ENCODE results near the gene MS4A10. TPM values are rescaled to one million over a fixed set of nuclear protein-coding genes. Genes with fewer than 3 reads are reported as not detected.

MS4A10 gene
- total RNA-seq, 1 donor from 2014 or later, result not detected

- Mint-ChIP-seq H3K27ac (ENCODE audit: unreplicated experiment) (no peak overlapping the region), H3K4me1 (ENCODE audit: low read depth) (no peaks in the 10 kb centered on the region), H3K9me3 (ENCODE audit: low read depth) (no peaks in the 10 kb centered on the region), H3K27me3 (ENCODE audit: low read depth) (peaks cover 28% of the 10 kb centered on the region), H3K36me3 (ENCODE audit: low read depth) (no peaks in the 10 kb centered on the region), H3K4me3 (ENCODE audit: unreplicated experiment) (no peak overlapping the region)
- DNase-seq (ENCODE audit: low spot score), result no peak
- no peak for TF ChIP-seq CTCF (IDR thresholded peaks at IDR 0.05)
Measured at GRCh38 chr11:60766547-60766946, 18.6 kb upstream of the MS4A10 start.

DNA sequence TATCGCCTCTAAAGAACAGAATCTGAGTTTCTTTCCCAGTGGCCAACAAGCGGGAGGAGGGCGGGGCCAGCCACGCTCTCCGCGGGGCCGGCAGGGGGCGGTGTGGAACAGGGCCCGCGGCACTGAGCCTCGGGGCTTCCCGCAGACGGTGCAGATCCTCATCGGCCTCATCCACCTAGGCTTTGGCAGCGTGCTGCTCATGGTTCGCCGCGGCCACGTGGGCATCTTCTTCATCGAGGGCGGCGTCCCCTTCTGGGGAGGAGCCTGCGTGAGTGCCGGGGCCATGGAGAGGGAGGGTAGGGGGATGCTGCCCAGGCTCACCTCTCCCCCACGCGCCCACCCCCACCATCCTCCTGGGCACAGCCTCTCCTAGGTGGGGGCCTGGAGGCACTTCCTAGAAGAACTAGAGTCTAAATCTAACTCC, 17.7 kb upstream of the MS4A10 start:
- Mint-ChIP-seq H3K36me3 (ENCODE audit: low read depth) (no peaks in the 10 kb centered on the region), H3K9me3 (ENCODE audit: low read depth) (no peaks in the 10 kb centered on the region), H3K27me3 (ENCODE audit: low read depth) (peaks cover 29% of the 10 kb centered on the region), H3K27ac (ENCODE audit: unreplicated experiment) (no peak overlapping the region), H3K4me1 (ENCODE audit: low read depth) (peaks cover 3% of the 10 kb centered on the region), H3K4me3 (ENCODE audit: unreplicated experiment) (no peak overlapping the region)
- TF ChIP-seq CTCF (IDR thresholded peaks at IDR 0.05), result peak; percentile 64
- no peak for DNase-seq (ENCODE audit: low spot score)

GRCh38 chr11:60768202-60768601, 16.9 kb upstream of the MS4A10 start:
- H3K9me3 Mint-ChIP-seq (ENCODE audit: low read depth), result no peaks in the 10 kb centered on the region
- H3K36me3 Mint-ChIP-seq (ENCODE audit: low read depth), result no peaks in the 10 kb centered on the region
- peaks cover 3% of the 10 kb centered on the region for H3K4me1 Mint-ChIP-seq (ENCODE audit: low read depth)
- TF ChIP-seq CTCF (IDR thresholded peaks at IDR 0.05), result no peak
- no peak overlapping the region for H3K27ac Mint-ChIP-seq (ENCODE audit: unreplicated experiment)
- H3K4me3 Mint-ChIP-seq (ENCODE audit: unreplicated experiment), result no peak overlapping the region
- H3K27me3 Mint-ChIP-seq (ENCODE audit: low read depth), result peaks cover 28% of the 10 kb centered on the region
- DNase-seq (ENCODE audit: low spot score), result peak; percentile 69

- Mint-ChIP-seq H3K4me3 (ENCODE audit: unreplicated experiment) (no peak overlapping the region), H3K9me3 (ENCODE audit: low read depth) (no peaks in the 10 kb centered on the region)
Measured at GRCh38 chr11:60769273-60769672, 15.9 kb upstream of the MS4A10 start.

GRCh38 chr11:60769811-60770210, 15.3 kb upstream of the MS4A10 start:
- Mint-ChIP-seq H3K27me3 (ENCODE audit: low read depth) (peaks cover 25% of the 10 kb centered on the region), H3K36me3 (ENCODE audit: low read depth) (no peaks in the 10 kb centered on the region), H3K4me3 (ENCODE audit: unreplicated experiment) (no peak overlapping the region), H3K9me3 (ENCODE audit: low read depth) (no peaks in the 10 kb centered on the region), H3K27ac (ENCODE audit: unreplicated experiment) (no peak overlapping the region), H3K4me1 (ENCODE audit: low read depth) (peaks cover 9% of the 10 kb centered on the region)
- no peak for TF ChIP-seq CTCF (IDR thresholded peaks at IDR 0.05)
- peak; percentile 83 for DNase-seq (ENCODE audit: low spot score)

More at GRCh38 chr11:60769273-60769672, 15.9 kb upstream of the MS4A10 start:
- no peak for TF ChIP-seq CTCF (IDR thresholded peaks at IDR 0.05)
- no peak for DNase-seq (ENCODE audit: low spot score)
- peaks cover 4% of the 10 kb centered on the region for H3K4me1 Mint-ChIP-seq (ENCODE audit: low read depth)
- no peak overlapping the region for H3K27ac Mint-ChIP-seq (ENCODE audit: unreplicated experiment)
- no peaks in the 10 kb centered on the region for H3K36me3 Mint-ChIP-seq (ENCODE audit: low read depth)
- H3K27me3 Mint-ChIP-seq (ENCODE audit: low read depth), result peaks cover 27% of the 10 kb centered on the region

Measured in chondrocyte (in vitro differentiated cells).